Measurements from ENCODE around the gene NAA38.

DNA sequence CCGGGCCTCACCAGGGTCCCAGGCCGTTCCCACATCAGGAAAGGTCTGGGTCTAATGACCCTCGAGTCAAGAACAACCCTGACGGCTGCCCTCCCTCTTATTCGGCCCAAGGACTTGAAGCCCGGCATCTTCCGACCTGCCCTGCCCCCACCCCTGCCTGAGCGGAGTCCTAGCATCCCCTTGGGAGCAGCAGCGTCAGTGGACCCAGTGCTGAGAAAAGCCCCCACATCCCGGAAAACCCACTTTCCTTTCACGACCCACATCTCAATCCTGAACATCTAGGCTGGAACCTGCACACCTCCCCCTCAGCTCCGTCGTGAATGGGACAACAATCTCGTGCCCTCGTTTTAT, 1.7 kb downstream of the NAA38 start:
- TF ChIP-seq CTCF (optimal IDR thresholded peaks at IDR 0.05 in 1 of 3, IDR thresholded peaks at IDR 0.05 in 1 of 3, conservative IDR thresholded peaks at IDR 0.05 in 1 of 3; ENCODE audit: extremely low read depth in 1 of 3, insufficient read depth in 2 of 3, low read length in 3 of 3), result no peak
- no peak for TF ChIP-seq EZH2 (IDR thresholded peaks at IDR 0.05; ENCODE audit: low read length)
